Smooth muscle cell (in vitro differentiated cells): ENCODE results near the gene PSMG4. TPM values are rescaled to one million over a fixed set of nuclear protein-coding genes. Genes with fewer than 3 reads are reported as not detected.

ENCODE experiments used
- DNase-seq: peaks from one replicate; lab custom pipeline; 2025; ENCODE audit not compliant: unreplicated experiment; lab: John Stamatoyannopoulos, UW
- H2AFZ ChIP-seq: fragments of 200-600 bp; sonication (generic); 2 replicates; pipeline ENCODE4 v1.6.0; 2016; ENCODE audit warnings: antibody characterized with exemption, low read depth, mild to moderate bottlenecking
- H3F3A ChIP-seq: fragments of 200-600 bp; sonication (generic); 2 replicates; pipeline ENCODE4 v1.6.0; 2017; ENCODE audit warnings: antibody characterized with exemption, low read depth
- H3K27ac ChIP-seq: fragments of 200-600 bp; sonication (generic); 2 replicates; pipeline ENCODE4 v1.5.1; 2016; ENCODE audit warnings: low read depth, mild to moderate bottlenecking
- H3K27me3 ChIP-seq: fragments of 200-600 bp; sonication (generic); 2 replicates; pipeline ENCODE4 v1.6.1; 2016; ENCODE audit warnings: low read depth, mild to moderate bottlenecking
- H3K36me3 ChIP-seq: fragments of 200-600 bp; sonication (generic); 2 replicates; pipeline ENCODE4 v1.5.1; 2016; ENCODE audit warnings: low read depth
- H3K4me1 ChIP-seq: fragments of 200-600 bp; sonication (generic); 2 replicates; pipeline ENCODE4 v1.5.1; 2016; ENCODE audit warnings: low read depth
- H3K4me2 ChIP-seq: fragments of 200-600 bp; sonication (generic); 2 replicates; pipeline ENCODE4 v1.6.0; 2016; ENCODE audit warnings: mild to moderate bottlenecking
- H3K4me3 ChIP-seq: fragments of 200-600 bp; sonication (generic); 2 replicates; pipeline ENCODE4 v1.5.1; 2016; ENCODE audit warnings: mild to moderate bottlenecking
- H3K79me2 ChIP-seq: fragments of 200-600 bp; sonication (generic); 2 replicates; pipeline ENCODE4 v1.6.0; 2016; ENCODE audit warnings: low read depth, mild to moderate bottlenecking
- H3K9ac ChIP-seq: fragments of 200-600 bp; sonication (generic); 2 replicates; pipeline ENCODE4 v1.6.0; 2016; ENCODE audit warnings: low read depth
- H3K9me3 ChIP-seq: fragments of 200-600 bp; sonication (generic); replicated peaks from 2 replicates; pipeline ENCODE4 v1.5.1; 2016; ENCODE audit warnings: low read depth
- H4K20me1 ChIP-seq: fragments of 200-600 bp; sonication (generic); 2 replicates; pipeline ENCODE4 v1.6.0; 2016; ENCODE audit warnings: low read depth
- WGBS: methylation state at CpG from one replicate; pipeline ENCODE4 v1.1.7; 2016; ENCODE audit warnings: low lambda C conversion rate; 5-methylcytosine and 5-hydroxymethylcytosine counted together
- polyA plus RNA-seq: library from polyadenylated mRNA; unstranded; fragments of >200 nt; fragmentation: Nextera tagmentation; extraction: Ambion mirVana; gene quantifications from 2 replicates; pipeline ENCODE4 v1.2.1, GENCODE V29; 2016
- total RNA-seq: library from RNA; depleted of rRNA; stranded (reverse); fragments of >200 nt; gene quantifications from 2 replicates; pipeline ENCODE4 v1.2.3, GENCODE V29; 2014
- TF ChIP-seq, protein P1 (sequence below): fragments of 200-600 bp; sonication (generic); IDR thresholded peaks from 2 replicates; pipeline ENCODE4 v1.5.1; 2017; ENCODE audit warnings: borderline replicate concordance, mild to moderate bottlenecking, antibody characterized with exemption; ENCODE audit not compliant: insufficient read depth, poor library complexity, severe bottlenecking

The PSMG4 gene
- total and polyA plus RNA-seq, 2 experiments from 2014 or later, result 10.9 to 12.5 TPM

DNA sequence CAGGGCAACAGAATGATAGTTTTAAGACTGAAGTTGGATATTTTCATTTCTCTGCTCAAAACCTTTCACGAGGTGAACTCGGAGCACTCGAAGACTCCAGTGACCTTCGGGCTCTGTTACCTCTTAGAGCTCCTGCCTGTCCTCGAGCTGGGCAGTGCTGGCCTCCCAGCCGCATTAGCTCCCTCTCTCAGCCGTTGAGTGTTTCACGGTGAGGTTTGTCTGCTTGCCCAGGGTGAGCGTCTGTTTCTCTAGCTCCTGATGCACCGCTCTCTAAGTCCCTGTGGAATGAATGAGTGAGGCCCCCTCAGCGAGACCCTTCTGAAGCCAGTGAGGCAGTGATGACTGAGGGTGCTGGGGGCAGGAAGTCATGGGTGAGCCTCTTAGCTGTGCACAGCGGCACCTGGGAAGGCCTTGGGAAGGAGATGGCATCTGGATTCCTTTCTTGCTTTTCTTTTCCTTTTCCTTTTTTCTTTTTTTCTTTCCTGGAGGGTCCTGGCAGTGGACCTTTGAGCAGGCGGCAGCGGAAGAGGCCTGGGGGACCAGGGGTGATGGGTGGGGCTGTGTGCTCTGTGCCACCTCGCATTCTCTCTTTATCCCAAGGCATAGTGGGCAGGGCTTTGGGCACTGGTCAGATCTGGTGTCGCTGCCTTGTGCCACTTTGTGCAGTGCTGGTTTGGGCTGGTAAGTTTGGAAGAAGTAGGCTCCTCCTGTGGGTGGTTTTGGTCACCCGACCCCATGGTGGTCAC, 2.2 kb downstream of the PSMG4 start:
- TF ChIP-seq, protein P1, sequence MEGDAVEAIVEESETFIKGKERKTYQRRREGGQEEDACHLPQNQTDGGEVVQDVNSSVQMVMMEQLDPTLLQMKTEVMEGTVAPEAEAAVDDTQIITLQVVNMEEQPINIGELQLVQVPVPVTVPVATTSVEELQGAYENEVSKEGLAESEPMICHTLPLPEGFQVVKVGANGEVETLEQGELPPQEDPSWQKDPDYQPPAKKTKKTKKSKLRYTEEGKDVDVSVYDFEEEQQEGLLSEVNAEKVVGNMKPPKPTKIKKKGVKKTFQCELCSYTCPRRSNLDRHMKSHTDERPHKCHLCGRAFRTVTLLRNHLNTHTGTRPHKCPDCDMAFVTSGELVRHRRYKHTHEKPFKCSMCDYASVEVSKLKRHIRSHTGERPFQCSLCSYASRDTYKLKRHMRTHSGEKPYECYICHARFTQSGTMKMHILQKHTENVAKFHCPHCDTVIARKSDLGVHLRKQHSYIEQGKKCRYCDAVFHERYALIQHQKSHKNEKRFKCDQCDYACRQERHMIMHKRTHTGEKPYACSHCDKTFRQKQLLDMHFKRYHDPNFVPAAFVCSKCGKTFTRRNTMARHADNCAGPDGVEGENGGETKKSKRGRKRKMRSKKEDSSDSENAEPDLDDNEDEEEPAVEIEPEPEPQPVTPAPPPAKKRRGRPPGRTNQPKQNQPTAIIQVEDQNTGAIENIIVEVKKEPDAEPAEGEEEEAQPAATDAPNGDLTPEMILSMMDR, result no peak
- Histone ChIP-seq H3K79me2 (peaks cover 10% of the 10 kb centered on the region), H3K4me1 (peaks cover 9% of the 10 kb centered on the region), H3K4me2 (no peak overlapping the region), H3K27ac (no peak overlapping the region), H3K36me3 (no peaks in the 10 kb centered on the region), H3K9ac (no peak overlapping the region), H4K20me1 (peaks cover 8% of the 10 kb centered on the region), H3K9me3 (no peaks in the 10 kb centered on the region), H2AFZ (no peak overlapping the region), H3K27me3 (no peaks in the 10 kb centered on the region), H3K4me3 (no peak overlapping the region), H3F3A (no peaks in the 10 kb centered on the region)
- no peak for DNase-seq
- WGBS, result 76% methylated on average over 17 of the region's 17 CpGs

DNA sequence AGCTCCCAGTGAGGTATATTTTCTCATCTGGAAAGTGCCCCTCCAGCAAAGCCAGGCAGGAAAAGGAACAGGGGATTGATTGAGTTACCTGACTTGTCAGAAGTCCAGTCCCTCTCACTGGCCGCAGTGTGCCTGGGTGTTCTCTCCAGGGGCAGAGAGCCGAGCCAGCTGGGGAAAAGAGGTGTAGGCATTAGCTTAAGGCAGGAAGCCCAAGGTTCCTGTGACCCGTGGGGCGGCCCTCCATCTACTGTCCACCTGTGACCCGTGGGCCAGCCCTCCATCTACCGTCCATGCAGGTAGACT, 2.7 kb downstream of the PSMG4 start:
- no peaks in the 10 kb centered on the region for H3K36me3 ChIP-seq
- no peak overlapping the region for H3K4me3 ChIP-seq
- no peaks in the 10 kb centered on the region for H3K9me3 ChIP-seq
- peaks cover 9% of the 10 kb centered on the region for H3K4me1 ChIP-seq
- H4K20me1 ChIP-seq, result peaks cover 8% of the 10 kb centered on the region
- H3K9ac ChIP-seq, result no peak overlapping the region
- H3K27ac ChIP-seq, result no peak overlapping the region
- no peak overlapping the region for H2AFZ ChIP-seq
- peaks cover 10% of the 10 kb centered on the region for H3K79me2 ChIP-seq
- TF ChIP-seq, protein P1, result no peak
- H3K4me2 ChIP-seq, result no peak overlapping the region
- H3K27me3 ChIP-seq, result no peaks in the 10 kb centered on the region
- no peak for DNase-seq
- H3F3A ChIP-seq, result no peaks in the 10 kb centered on the region
- 63% methylated on average over 6 of the region's 6 CpGs for WGBS

GRCh38 chr6:3261921-3262320, 3.2 kb downstream of the PSMG4 start:
- peaks cover 10% of the 10 kb centered on the region for H3K79me2 ChIP-seq
- H3K4me2 ChIP-seq, result no peak overlapping the region
- H3K27me3 ChIP-seq, result no peaks in the 10 kb centered on the region
- no peaks in the 10 kb centered on the region for H3K36me3 ChIP-seq
- H3K9ac ChIP-seq, result no peak overlapping the region
- no peak overlapping the region for H2AFZ ChIP-seq
- peaks cover 9% of the 10 kb centered on the region for H3K4me1 ChIP-seq
- TF ChIP-seq, protein P1, result no peak
- H3F3A ChIP-seq, result no peaks in the 10 kb centered on the region
- no peak overlapping the region for H3K27ac ChIP-seq
- H4K20me1 ChIP-seq, result peaks cover 8% of the 10 kb centered on the region
- H3K4me3 ChIP-seq, result no peak overlapping the region
- 76% methylated on average over 8 of the region's 8 CpGs for WGBS
- H3K9me3 ChIP-seq, result no peaks in the 10 kb centered on the region
- DNase-seq, result no peak

- H3K79me2 ChIP-seq, result peaks cover 10% of the 10 kb centered on the region
- WGBS, result 88% methylated on average over 6 of the region's 6 CpGs
- H3K9me3 ChIP-seq, result no peaks in the 10 kb centered on the region
- no peak overlapping the region for H3K4me2 ChIP-seq
- H3F3A ChIP-seq, result no peaks in the 10 kb centered on the region
- H2AFZ ChIP-seq, result no peak overlapping the region
- peaks cover 11% of the 10 kb centered on the region for H4K20me1 ChIP-seq
- TF ChIP-seq, protein P1, result no peak
- DNase-seq, result no peak
- no peak overlapping the region for H3K4me3 ChIP-seq
- H3K27ac ChIP-seq, result no peak overlapping the region
- H3K27me3 ChIP-seq, result no peaks in the 10 kb centered on the region
- peaks cover 9% of the 10 kb centered on the region for H3K4me1 ChIP-seq
- no peaks in the 10 kb centered on the region for H3K36me3 ChIP-seq
- no peak overlapping the region for H3K9ac ChIP-seq
These were observed 4.3 kb downstream of the PSMG4 start for GRCh38 chr6:3263096-3263495.
